Fibroblast of the aortic adventitia (primary cell): ENCODE measurements around the gene RAB3IL1. TPM values are rescaled to one million over a fixed set of nuclear protein-coding genes. Genes with fewer than 3 reads are reported as not detected.
"Not testable (repeated sequence)": the region's sequence is repeated elsewhere in the genome, so short reads cannot be mapped to it uniquely, and the experiment has no call there.

Source experiments
- DNase-seq: peaks from one replicate; pipeline ENCODE4 v3.0.0-alpha.2; 2010; ENCODE audit warnings: low read depth
- H3K4me3 ChIP-seq: 2 replicates; pipeline ENCODE4 v1.5.1; 2011; ENCODE audit warnings: low read depth, mild to moderate bottlenecking, control low read depth, low read length, moderate library complexity
- total RNA-seq: library from RNA; depleted of rRNA; stranded (reverse); fragments of >200 nt; gene quantifications from 2 replicates; pipeline ENCODE4 v1.2.3, GENCODE V29; 2012; ENCODE audit warnings: low replicate concordance
- TF ChIP-seq, protein P1 (sequence below): IDR thresholded peaks from 2 replicates; pipeline ENCODE4 v1.5.1; 2011; ENCODE audit warnings: mild to moderate bottlenecking, low read length, control low read depth, inconsistent platforms; ENCODE audit not compliant: insufficient read depth

The RAB3IL1 gene
- total RNA-seq, 1 donor, result 17.1 TPM

DNA sequence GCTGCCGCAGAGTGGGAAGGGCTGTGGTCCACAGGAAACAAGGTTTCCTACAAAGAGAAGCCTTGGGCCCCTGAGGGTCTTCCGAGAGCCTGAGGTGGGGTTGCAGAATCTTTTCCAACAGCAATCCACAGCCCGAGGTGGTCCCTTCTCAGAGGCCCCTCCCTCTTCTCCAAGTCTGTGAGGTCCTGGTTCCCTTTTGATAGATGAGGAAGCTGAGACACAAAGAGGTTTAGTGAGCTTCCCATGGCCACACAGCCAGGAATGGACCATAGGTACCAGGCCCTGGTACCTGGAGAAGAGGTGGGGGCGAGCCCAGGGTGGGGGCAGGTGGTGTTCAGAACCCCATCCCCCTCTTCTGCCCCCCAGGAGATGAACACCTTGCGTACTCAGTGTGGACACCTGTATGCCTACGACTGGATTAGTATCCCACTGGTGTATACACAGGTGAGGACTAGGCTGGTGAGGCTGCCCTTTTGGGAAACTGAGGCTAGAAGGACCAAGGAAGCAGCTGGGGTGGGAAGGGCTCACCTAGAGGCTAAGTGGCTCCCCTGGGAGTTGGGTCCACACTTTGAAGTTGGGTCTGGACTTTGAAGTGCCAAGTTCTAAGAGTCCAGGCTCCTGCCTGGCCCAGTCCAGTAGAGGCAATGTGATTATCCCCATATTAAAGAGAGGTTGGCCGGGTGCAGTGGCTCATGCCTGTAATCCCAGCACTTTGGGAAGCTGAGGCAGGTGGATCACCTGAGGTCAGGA is 39.8 kb upstream of the RAB3IL1 start:
- TF ChIP-seq, protein P1, sequence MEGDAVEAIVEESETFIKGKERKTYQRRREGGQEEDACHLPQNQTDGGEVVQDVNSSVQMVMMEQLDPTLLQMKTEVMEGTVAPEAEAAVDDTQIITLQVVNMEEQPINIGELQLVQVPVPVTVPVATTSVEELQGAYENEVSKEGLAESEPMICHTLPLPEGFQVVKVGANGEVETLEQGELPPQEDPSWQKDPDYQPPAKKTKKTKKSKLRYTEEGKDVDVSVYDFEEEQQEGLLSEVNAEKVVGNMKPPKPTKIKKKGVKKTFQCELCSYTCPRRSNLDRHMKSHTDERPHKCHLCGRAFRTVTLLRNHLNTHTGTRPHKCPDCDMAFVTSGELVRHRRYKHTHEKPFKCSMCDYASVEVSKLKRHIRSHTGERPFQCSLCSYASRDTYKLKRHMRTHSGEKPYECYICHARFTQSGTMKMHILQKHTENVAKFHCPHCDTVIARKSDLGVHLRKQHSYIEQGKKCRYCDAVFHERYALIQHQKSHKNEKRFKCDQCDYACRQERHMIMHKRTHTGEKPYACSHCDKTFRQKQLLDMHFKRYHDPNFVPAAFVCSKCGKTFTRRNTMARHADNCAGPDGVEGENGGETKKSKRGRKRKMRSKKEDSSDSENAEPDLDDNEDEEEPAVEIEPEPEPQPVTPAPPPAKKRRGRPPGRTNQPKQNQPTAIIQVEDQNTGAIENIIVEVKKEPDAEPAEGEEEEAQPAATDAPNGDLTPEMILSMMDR, result no peak
- no peak for DNase-seq
- no peak overlapping the region for H3K4me3 ChIP-seq

DNA sequence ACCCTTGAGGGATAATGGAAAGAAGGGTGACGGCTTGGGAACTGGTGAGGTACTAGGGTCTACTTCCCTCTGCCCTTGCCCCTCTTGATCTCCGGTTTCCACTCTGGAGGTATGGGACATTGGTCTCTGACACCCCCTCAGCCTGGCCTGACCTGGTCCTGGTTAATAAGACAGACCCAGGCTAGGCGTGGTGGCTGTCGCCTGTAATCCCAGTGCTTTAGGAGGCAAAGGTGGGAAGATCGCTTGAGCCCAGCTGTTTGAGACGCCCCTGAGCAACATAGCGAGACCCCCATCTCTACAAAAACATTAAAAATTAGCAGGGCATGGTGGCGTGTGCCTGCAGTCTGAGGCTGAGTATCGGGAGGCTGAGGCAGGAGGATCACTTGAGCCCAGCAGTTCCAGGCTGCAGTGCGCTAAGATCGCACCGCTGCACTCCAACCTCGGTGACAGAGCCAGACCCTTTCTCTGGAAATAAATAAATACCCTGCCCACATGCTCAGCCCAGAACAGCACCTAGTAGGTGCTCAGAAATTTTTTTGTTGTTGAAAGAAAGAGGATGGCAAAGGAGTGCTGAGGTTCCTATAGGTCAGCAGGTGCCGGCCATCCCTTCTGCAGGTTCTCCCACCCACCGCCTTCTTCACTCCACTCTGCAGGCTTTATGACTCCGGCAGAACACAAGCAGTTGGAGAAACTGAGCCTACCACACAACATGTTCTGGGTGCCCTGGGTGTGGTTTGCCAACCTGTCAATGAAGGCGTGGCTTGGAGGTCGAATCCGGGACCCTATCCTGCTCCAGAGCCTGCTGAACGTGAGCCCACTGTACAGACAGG is 39.0 kb upstream of the RAB3IL1 start:
- TF ChIP-seq, protein P1, result no peak
- no peak for DNase-seq
- peak overlapping the region; percentile 50 for H3K4me3 ChIP-seq

DNA sequence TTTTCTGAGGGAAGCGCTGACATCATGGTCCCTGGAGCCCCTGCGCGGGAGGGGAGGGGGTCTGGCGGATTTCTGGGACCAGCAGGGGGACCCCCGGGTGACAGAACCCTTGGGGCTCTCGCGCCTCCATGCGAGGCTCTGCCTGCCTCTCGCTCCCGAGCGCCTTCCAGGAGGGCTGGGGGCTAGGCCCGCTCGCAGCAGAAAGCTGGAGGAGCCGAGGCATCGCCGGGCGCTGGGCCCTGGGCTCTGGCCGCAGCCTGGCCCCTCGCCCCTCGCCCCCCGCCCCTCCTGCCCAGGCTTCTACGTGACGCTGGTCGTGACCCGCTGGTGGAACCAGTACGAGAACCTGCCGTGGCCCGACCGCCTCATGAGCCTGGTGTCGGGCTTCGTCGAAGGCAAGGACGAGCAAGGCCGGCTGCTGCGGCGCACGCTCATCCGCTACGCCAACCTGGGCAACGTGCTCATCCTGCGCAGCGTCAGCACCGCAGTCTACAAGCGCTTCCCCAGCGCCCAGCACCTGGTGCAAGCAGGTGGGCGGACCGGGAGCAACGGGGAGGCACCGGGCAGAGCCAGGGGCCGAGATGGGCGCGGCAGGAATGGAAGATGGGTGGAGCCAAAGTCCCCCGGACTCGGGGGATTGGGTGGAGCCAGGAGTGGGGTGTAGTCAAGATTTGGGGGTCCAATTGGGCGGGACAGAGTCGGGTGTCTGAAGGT is 38.2 kb upstream of the RAB3IL1 start:
- DNase-seq, result no peak
- TF ChIP-seq, protein P1, result no peak
- H3K4me3 ChIP-seq, result peak overlapping the region; percentile 50

DNA sequence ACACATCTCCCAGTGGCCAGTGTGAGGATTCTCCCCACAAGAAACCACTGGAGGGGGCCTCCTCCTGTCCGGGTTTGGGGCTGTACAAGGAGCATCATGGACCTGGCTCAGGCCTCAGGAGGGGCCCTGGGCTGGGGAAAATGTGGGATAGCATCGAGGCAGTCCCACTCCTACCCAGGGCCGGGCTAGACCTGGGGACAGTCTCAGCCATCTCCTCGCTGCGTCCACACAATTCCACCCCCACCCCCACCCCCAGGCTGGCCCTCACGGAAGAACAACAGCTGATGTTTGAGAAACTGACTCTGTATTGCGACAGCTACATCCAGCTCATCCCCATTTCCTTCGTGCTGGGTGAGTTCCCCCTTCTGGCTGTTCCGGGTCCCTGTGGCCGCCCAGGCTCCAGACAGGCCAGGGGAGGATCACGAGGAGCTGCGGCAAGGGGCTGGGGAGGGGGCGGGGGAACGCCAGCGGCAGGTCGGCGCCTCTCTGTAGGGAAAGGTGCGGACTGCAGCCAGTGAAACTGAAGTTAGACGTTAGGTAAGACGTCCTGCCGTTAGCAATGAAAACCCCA is 37.6 kb upstream of the RAB3IL1 start:
- peak; percentile 86 for DNase-seq
- TF ChIP-seq, protein P1, result peak; percentile 49
- H3K4me3 ChIP-seq, result peak overlapping the region; percentile 48

DNA sequence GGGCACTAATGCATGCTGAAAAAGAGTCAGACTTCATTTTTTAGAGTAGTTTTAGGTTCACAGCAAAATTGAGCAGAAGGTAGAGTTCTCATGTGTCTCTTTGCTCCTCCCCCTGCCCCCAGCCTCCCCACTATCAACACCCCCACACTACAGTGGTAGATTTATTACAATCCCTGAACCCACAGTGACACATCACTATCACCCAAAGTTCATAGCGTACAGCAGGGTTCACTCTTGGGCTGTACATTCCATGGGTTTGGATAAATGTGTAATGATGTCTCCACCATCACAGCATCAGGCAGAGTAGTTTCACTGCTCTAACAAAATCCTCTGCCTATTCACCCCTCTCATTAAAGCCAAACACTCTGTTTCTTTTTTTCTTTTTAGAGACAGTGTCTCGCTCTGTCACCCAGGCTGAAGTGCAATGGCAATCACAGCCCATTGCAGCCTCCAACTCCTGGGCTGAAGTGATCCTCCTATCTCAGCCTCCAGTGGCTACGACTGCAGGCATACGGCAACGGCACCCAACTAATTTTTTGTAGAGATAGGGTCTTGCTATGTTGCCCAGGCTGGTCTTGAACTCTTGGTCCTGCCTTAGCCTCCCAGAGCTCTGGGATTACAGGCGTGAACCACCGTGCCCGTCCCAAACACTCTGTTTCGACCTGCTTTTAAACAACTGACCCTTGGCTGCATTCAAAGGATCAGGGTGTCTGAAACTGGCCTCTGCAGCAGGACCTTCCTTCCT is 36.9 kb upstream of the RAB3IL1 start:
- no peak for DNase-seq
- TF ChIP-seq, protein P1, result no peak
- H3K4me3 ChIP-seq, result no peak overlapping the region

DNA sequence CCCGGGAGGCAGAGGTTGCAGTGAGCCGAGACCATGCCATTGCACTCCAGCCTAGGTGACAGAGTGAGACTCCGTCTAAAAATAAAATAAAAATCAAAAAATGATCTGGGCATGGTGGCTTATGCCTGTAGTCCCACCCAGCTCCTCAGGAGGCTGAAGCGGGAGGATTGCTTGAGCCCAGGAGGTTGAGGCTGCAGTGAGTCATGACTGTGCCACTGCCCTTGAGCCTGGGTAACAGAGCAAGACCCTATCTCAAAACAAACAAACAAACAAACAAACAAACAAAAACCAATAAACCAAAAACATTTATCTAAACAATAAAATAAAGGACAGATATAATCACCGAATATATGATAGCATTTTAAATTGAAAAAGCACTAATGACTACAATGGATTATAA is 36.3 kb upstream of the RAB3IL1 start:
- not testable (repeated sequence) for DNase-seq, H3K4me3 ChIP-seq
